PC-3 (cell line): Measurements from ENCODE around the gene SLC26A1. TPM values are rescaled to one million over a fixed set of nuclear protein-coding genes. Genes with fewer than 3 reads are reported as not detected.

ENCODE experiments used
- ATAC-seq: fragments of 200-7000 bp; cut with Tn5 transposase; 2 replicates; pipeline ENCODE4 v1.9.1; 2020; ENCODE audit warnings: mild to moderate bottlenecking, moderate library complexity
- BruUV-seq: library from RNA; stranded (reverse); fragments of 400-500 nt; replicated peaks from 2 replicates; lab custom pipeline; 2021; lab: Mats Ljungman, UMichigan
- CTCF ChIA-PET: fragments of 300-600 bp; sonication (Branson Sonifier 250); formaldehyde crosslinking; loops from one replicate; lab custom pipeline; 2022; ENCODE audit warnings: antibody characterized with exemption; lab: Charles Lee
- POLR2A ChIA-PET: fragments of 300-600 bp; sonication (Branson Sonifier 250); formaldehyde crosslinking; loops from one replicate; lab custom pipeline; 2022; ENCODE audit warnings: antibody characterized with exemption; ENCODE audit not compliant: unreplicated experiment; lab: Charles Lee
- DNase-seq: peaks from one replicate; pipeline ENCODE4 v3.0.0-alpha.2; 2015
- H2AFZ ChIP-seq: fragments of 300-600 bp; sonication (generic); 2 replicates; pipeline ENCODE4 v1.6.0; 2016; ENCODE audit warnings: antibody characterized with exemption, low read length
- H3F3A ChIP-seq: fragments of 300-600 bp; sonication (generic); one replicate; pipeline ENCODE4 v1.6.0; 2017; ENCODE audit warnings: antibody characterized with exemption, low read length, control low read depth, mild to moderate bottlenecking; ENCODE audit not compliant: unreplicated experiment
- H3K27ac ChIP-seq: fragments of 300-600 bp; sonication (generic); 2 replicates; pipeline ENCODE4 v1.5.1; 2016; ENCODE audit warnings: mild to moderate bottlenecking, low read length
- H3K27me3 ChIP-seq: fragments of 300-600 bp; sonication (generic); 2 replicates; pipeline ENCODE4 v1.6.1; 2016; ENCODE audit warnings: low read length, mixed read lengths
- H3K36me3 ChIP-seq: fragments of 300-600 bp; sonication (generic); 2 replicates; pipeline ENCODE4 v1.6.1; 2016; ENCODE audit warnings: low read depth, mixed run types, low read length, mixed read lengths
- H3K4me1 ChIP-seq: fragments of 300-600 bp; sonication (generic); 2 replicates; pipeline ENCODE4 v1.5.1; 2016; ENCODE audit warnings: low read length; ENCODE audit not compliant: insufficient read depth
- H3K4me2 ChIP-seq: fragments of 300-600 bp; sonication (generic); 2 replicates; pipeline ENCODE4 v1.6.0; 2016; ENCODE audit warnings: low read length
- H3K4me3 ChIP-seq: fragments of 300-600 bp; sonication (generic); 2 replicates; pipeline ENCODE4 v1.5.1; 2016; ENCODE audit warnings: mild to moderate bottlenecking, low read length, mixed read lengths
- H3K79me2 ChIP-seq: fragments of 300-600 bp; sonication (generic); 2 replicates; pipeline ENCODE4 v1.6.1; 2017; ENCODE audit warnings: low read length, mixed read lengths
- H3K9ac ChIP-seq: fragments of 300-600 bp; sonication (generic); 2 replicates; pipeline ENCODE4 v1.6.0; 2016; ENCODE audit warnings: mild to moderate bottlenecking, low read length
- H3K9me2 ChIP-seq: fragments of 300-600 bp; sonication (generic); replicated peaks from 2 replicates; pipeline ENCODE4 v1.6.1; 2016; ENCODE audit warnings: mixed run types, low read length, mixed read lengths
- H3K9me3 ChIP-seq: fragments of 300-600 bp; sonication (generic); 2 replicates; pipeline ENCODE4 v1.6.1; 2016; ENCODE audit warnings: low read length, mixed read lengths
- H4K20me1 ChIP-seq: fragments of 300-600 bp; sonication (generic); 2 replicates; pipeline ENCODE4 v1.6.1; 2016; ENCODE audit warnings: low read length, mixed read lengths
- EZH2 ChIP-seq: fragments of 300-600 bp; sonication (generic); IDR thresholded peaks from one replicate; pipeline ENCODE4 v1.6.1; 2017; ENCODE audit warnings: antibody characterized with exemption, mild to moderate bottlenecking, low read length; ENCODE audit not compliant: unreplicated experiment
- EZH2phosphoT487 ChIP-seq: fragments of 300-600 bp; sonication (generic); IDR thresholded peaks from 2 replicates; pipeline ENCODE4 v1.6.1; 2018; ENCODE audit warnings: mild to moderate bottlenecking, antibody characterized with exemption, low read length, borderline replicate concordance
- intact Hi-C: fragments of 100-400 bp; cut with micrococcal nuclease; formaldehyde crosslinking; loops from 2 replicates; pipeline ENCODE4 v1.9.0; 2023
- total RNA-seq: library from RNA; depleted of rRNA; stranded (reverse); fragments of >200 nt; gene quantifications from 2 replicates; pipeline ENCODE4 v1.2.3, GENCODE V29; 2014
- TF ChIP-seq, protein P1 (sequence below): fragments of 300-600 bp; sonication (generic); conservative IDR thresholded peaks from 2 replicates; pipeline ENCODE4 v1.5.1; 2017; ENCODE audit warnings: antibody characterized with exemption, low read depth, mild to moderate bottlenecking, low read length

SLC26A1 gene
- total RNA-seq, 1 experiment from 2014 or later, result not detected

DNA sequence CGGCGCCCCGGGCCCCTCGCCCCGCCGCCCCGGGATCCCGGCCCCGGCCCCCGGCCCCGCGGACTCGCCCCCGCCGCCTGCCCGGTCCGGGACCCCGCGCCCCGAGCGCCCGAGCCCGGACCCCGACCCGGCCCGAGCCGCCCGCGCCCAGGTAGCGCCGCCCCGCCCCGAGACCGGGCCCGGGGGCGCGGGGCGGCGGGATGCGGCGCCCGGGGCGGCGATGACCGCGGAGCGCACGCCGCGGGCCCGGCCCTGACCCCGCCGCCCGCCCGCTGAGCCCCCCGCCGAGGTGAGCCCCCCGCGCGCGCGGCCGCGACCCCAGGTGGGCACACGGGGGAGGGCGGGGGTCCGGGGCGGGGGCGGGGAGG, 18.4 kb upstream of the SLC26A1 start:
- Histone ChIP-seq H3K36me3 (no peaks in the 10 kb centered on the region), H3K4me1 (peaks cover 12% of the 10 kb centered on the region), H2AFZ (no peak overlapping the region), H3K9me3 (no peaks in the 10 kb centered on the region), H3K27ac (no peak overlapping the region), H3K4me2 (no peak overlapping the region), H4K20me1 (no peaks in the 10 kb centered on the region; the same call in 1 of the 2 replicates), H3K9ac (no peak overlapping the region), H3F3A (no peaks in the 10 kb centered on the region), H3K27me3 (0 out of 2 replicates have a peak, but pooled peaks cover 5% of the 10 kb centered on the region), H3K79me2 (no peaks in the 10 kb centered on the region), H3K9me2 (no peaks in the 10 kb centered on the region), H3K4me3 (no peak overlapping the region)
- intact Hi-C loops, result no loop called here
- TF ChIP-seq, protein P1, sequence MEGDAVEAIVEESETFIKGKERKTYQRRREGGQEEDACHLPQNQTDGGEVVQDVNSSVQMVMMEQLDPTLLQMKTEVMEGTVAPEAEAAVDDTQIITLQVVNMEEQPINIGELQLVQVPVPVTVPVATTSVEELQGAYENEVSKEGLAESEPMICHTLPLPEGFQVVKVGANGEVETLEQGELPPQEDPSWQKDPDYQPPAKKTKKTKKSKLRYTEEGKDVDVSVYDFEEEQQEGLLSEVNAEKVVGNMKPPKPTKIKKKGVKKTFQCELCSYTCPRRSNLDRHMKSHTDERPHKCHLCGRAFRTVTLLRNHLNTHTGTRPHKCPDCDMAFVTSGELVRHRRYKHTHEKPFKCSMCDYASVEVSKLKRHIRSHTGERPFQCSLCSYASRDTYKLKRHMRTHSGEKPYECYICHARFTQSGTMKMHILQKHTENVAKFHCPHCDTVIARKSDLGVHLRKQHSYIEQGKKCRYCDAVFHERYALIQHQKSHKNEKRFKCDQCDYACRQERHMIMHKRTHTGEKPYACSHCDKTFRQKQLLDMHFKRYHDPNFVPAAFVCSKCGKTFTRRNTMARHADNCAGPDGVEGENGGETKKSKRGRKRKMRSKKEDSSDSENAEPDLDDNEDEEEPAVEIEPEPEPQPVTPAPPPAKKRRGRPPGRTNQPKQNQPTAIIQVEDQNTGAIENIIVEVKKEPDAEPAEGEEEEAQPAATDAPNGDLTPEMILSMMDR, result no peak
- TF ChIP-seq EZH2phosphoT487, result no peak
- TF ChIP-seq EZH2, result no peak
- CTCF ChIA-PET, result no interaction called here
- DNase-seq (no peak), ATAC-seq (peak; percentile 5)
- POLR2A ChIA-PET, result no interaction called here
- no TSS peak for BruUV-seq

DNA sequence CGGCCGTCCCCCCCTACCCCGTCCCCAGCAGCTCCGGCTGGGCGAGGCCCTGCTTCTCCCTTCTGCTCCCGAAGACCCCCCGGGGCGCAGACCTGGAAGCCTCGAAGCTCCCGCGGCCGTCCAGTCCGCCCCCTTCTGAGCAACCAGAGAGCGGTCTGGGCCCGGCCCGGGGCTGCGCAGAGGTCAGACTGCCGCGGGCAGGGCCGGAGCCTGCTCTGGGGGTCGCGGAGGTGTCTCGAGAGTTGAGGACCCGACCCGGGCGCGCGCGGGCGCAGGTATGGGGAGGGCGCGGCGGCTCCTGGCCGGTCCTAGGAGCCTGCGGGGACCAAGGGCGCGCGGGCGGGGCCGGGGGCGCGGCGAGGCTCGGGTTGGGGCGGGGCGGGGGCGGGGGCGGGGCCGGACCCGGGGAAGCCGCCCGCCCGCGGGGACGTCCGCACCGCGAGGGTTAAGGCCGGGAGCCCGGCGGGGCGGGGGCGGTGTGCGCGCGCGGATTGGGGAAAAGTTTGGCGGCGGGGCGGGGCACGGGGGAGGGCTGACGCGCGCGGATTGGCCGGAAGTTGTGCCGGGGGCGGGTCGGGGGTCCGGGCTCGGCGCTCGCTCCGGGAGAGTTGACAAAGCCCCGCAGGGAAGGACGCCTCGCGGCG, 17.9 kb upstream of the SLC26A1 start, which contains the start of gene FGFRL1:
FGFRL1 (plus strand) TSS at position 605 of the 644 bp plus-strand sequence. CDS start 860 bp downstream, outside the sequence.
- CTCF ChIA-PET, result no interaction called here
- Histone ChIP-seq H3K36me3 (no peaks in the 10 kb centered on the region), H3K4me1 (peaks cover 12% of the 10 kb centered on the region), H3K27ac (peak within 1 kb of the TSS; percentile 72), H3K9me3 (no peaks in the 10 kb centered on the region), H4K20me1 (no peaks in the 10 kb centered on the region; the same call in 1 of the 2 replicates), H3K4me3 (peak within 1 kb of the TSS; percentile 73), H3K9ac (peak within 1 kb of the TSS; percentile 55), H3F3A (no peaks in the 10 kb centered on the region), H3K9me2 (no peaks in the 10 kb centered on the region), H3K27me3 (0 out of 2 replicates have a peak, but pooled peaks cover 5% of the 10 kb centered on the region), H2AFZ (peak within 1 kb of the TSS; percentile 73; the same call in 1 of the 2 replicates), H3K4me2 (peak within 1 kb of the TSS; percentile 97), H3K79me2 (no peaks in the 10 kb centered on the region)
- TF ChIP-seq, protein P1, result no peak
- TF ChIP-seq EZH2, result no peak
- TF ChIP-seq EZH2phosphoT487, result no peak
- ATAC-seq (peak; percentile 53), DNase-seq (peak; percentile 77)
- POLR2A ChIA-PET, result interaction anchor here (0.6 to 0.7 kb wide), 2 partner anchors 42 to 158 kb away, joined by 3 to 16 read pairs; no protein-coding TSS in a partner anchor
- intact Hi-C loops, result no loop called here
- BruUV-seq, result no TSS peak

DNA sequence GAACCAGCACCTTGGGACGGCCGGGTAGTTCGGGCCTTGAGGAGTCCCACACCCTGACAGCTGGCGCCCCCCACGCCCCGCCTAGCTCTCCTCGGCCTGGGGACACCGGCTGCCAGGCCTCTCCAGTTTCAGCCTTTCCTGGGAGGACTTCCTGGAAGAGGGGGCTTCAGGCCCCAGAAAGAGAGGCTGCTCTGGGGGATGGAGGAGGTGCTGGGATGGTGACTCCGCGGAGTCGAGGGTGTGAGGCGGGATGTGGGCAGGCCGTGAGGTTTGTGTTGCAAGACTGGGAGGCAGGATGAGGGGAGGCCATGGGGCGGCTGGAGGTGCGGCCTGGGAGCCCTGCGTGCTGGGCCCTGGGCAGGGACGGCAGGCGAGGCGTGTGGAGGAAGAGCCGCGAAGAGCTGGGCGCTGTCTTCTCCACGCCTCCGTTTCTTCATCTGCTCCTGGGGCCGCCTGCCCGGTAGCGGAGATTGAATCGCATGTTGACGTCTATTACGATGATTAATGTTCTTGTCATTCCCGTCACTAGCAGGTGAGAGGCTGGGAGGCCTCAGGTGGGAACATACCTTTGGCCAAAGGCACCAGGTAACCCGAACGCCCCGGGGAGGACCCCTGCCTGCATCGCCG, 17.3 kb upstream of the SLC26A1 start:
- CTCF ChIA-PET, result no interaction called here
- intact Hi-C loops, result no loop called here
- H3K79me2 ChIP-seq, result no peaks in the 10 kb centered on the region

More for the DNA sequence above, 17.3 kb upstream of the SLC26A1 start:
- 0 out of 2 replicates have a peak, but pooled peaks cover 5% of the 10 kb centered on the region for H3K27me3 ChIP-seq
- POLR2A ChIA-PET, result interaction anchor here (0.6 to 0.7 kb wide), 2 partner anchors 43 to 158 kb away, joined by 3 to 16 read pairs; no protein-coding TSS in a partner anchor
- DNase-seq (peak; percentile 79), ATAC-seq (peak; percentile 27)
- no peak for TF ChIP-seq EZH2
- peak; percentile 95 for TF ChIP-seq EZH2phosphoT487
- TF ChIP-seq, protein P1, result no peak
- H3K36me3 ChIP-seq, result no peaks in the 10 kb centered on the region
- BruUV-seq, result TSS peak; percentile 60
- H3K27ac ChIP-seq, result peak overlapping the region; percentile 72
- peak overlapping the region; percentile 97 for H3K4me2 ChIP-seq
- H3K9me3 ChIP-seq, result no peaks in the 10 kb centered on the region
- peak overlapping the region; percentile 55 for H3K9ac ChIP-seq
- H3K4me3 ChIP-seq, result peak overlapping the region; percentile 71
- H3K9me2 ChIP-seq, result no peaks in the 10 kb centered on the region
- H4K20me1 ChIP-seq, result no peaks in the 10 kb centered on the region; the same call in 1 of the 2 replicates
- H3K4me1 ChIP-seq, result peaks cover 12% of the 10 kb centered on the region
- H3F3A ChIP-seq, result no peaks in the 10 kb centered on the region
- peak overlapping the region; percentile 73; the same call in 1 of the 2 replicates for H2AFZ ChIP-seq
